H1 (cell line): Measurements from ENCODE around the gene ARAP2.

Experiments used
- BACH1 ChIP-seq: IDR thresholded peaks from 2 replicates; pipeline ENCODE4 v1.6.1; 2012; ENCODE audit warnings: low read length, improper control_type of control experiment
- BRCA1 ChIP-seq: IDR thresholded peaks from 2 replicates; pipeline ENCODE4 v1.6.1; 2012; ENCODE audit warnings: low read depth, low read length, improper control_type of control experiment
- CREB1 ChIP-seq: IDR thresholded peaks from 2 replicates; pipeline ENCODE4 v1.6.1; 2012; ENCODE audit warnings: inconsistent platforms
- CTCF ChIP-seq, 3 experiments: IDR thresholded peaks; 1 replicate in 2 of 3; 2 replicates in 1 of 3; pipeline versions ENCODE4 v1.5.1 to v1.6.1; 2011; ENCODE audit warnings: low read length in 3 of 3, mild to moderate bottlenecking in 3 of 3, inconsistent platforms in 2 of 3, low read depth in 1 of 3, moderate library complexity in 1 of 3; ENCODE audit not compliant: insufficient read depth in 1 of 3; ENCODE audit errors: control extremely low read depth in 1 of 3
- JUN ChIP-seq: IDR thresholded peaks from 2 replicates; pipeline ENCODE4 v1.6.1; 2011; ENCODE audit warnings: low read depth, mild to moderate bottlenecking, improper control_type of control experiment, low read length
- POLR2A ChIP-seq, 2 experiments: IDR thresholded peaks; 1 replicate in 1 of 2; 2 replicates in 1 of 2; pipeline ENCODE4 v1.6.1; 2011; ENCODE audit warnings: low read depth in 2 of 2, low read length in 2 of 2, mild to moderate bottlenecking in 2 of 2; ENCODE audit errors: control extremely low read depth in 1 of 2
- TEAD4 ChIP-seq: IDR thresholded peaks from 2 replicates; pipeline ENCODE4 v1.6.1; 2012; ENCODE audit warnings: low read depth, low read length, inconsistent platforms, mixed read lengths

GRCh38 chr4:36123906-36124305 lies 120.4 kb downstream of the ARAP2 start:
- no peak for TF ChIP-seq POLR2A (IDR thresholded peaks at IDR 0.05; ENCODE audit: control extremely low read depth in 1 of 2, low read depth in 2 of 2, low read length in 2 of 2)
- TF ChIP-seq CREB1 = no peak
- no peak for TF ChIP-seq JUN
- TF ChIP-seq CTCF (IDR thresholded peaks at IDR 0.05; ENCODE audit: control extremely low read depth in 1 of 3, insufficient read depth in 1 of 3, low read depth in 1 of 3, low read length in 3 of 3) = no peak
- TF ChIP-seq BACH1 = no peak
- no peak for TF ChIP-seq TEAD4
- TF ChIP-seq BRCA1 = no peak
